Medulla oblongata (tissue), 1 donor: ENCODE data around the gene HRH2.

Experiments
- DNase-seq: peaks from one replicate; pipeline ENCODE4 v3.0.0-alpha.2; 2015; ENCODE audit errors: extremely low spot score

Gene HRH2

GRCh38 chr5:175692996-175693710 is 35.3 kb downstream of the HRH2 start:
- DNase-seq, result peak; percentile 10

GRCh38 chr5:175693741-175694140 is 35.9 kb downstream of the HRH2 start:
- DNase-seq, result no peak

- peak; percentile 49 for DNase-seq
Measured at GRCh38 chr5:175694371-175695160, 36.7 kb downstream of the HRH2 start.

GRCh38 chr5:175695161-175696126 is 37.6 kb downstream of the HRH2 start:
- DNase-seq, result no peak

- peak; percentile 81 for DNase-seq
Measured at GRCh38 chr5:175696139-175696854, 38.4 kb downstream of the HRH2 start.

- no peak for DNase-seq
Measured at GRCh38 chr5:175696855-175697198, 39.0 kb downstream of the HRH2 start.

- no peak for DNase-seq
Measured at GRCh38 chr5:175697846-175698245, 40.0 kb downstream of the HRH2 start.

GRCh38 chr5:175698401-175699115 is 40.7 kb downstream of the HRH2 start:
- no peak for DNase-seq

GRCh38 chr5:175700991-175701390 is 43.1 kb downstream of the HRH2 start:
- no peak for DNase-seq

- no peak for DNase-seq
Measured at GRCh38 chr5:175701797-175702196, 43.9 kb downstream of the HRH2 start.

- DNase-seq, result no peak
Measured at GRCh38 chr5:175706499-175706898, 48.6 kb downstream of the HRH2 start.

- no peak for DNase-seq
Measured at GRCh38 chr5:175707751-175708375, 50.0 kb downstream of the HRH2 start.

GRCh38 chr5:175709276-175709781 is 51.5 kb downstream of the HRH2 start:
- no peak for DNase-seq

GRCh38 chr5:175710326-175710725 is 52.5 kb downstream of the HRH2 start:
- DNase-seq, result no peak

GRCh38 chr5:175711031-175711430 is 53.2 kb downstream of the HRH2 start:
- DNase-seq, result no peak

GRCh38 chr5:175711472-175712312 is 53.8 kb downstream of the HRH2 start:
- DNase-seq, result no peak

- no peak for DNase-seq
Measured at GRCh38 chr5:175712313-175712680, 54.4 kb downstream of the HRH2 start.

- no peak for DNase-seq
Measured at GRCh38 chr5:175712681-175713085, 54.8 kb downstream of the HRH2 start.

- no peak for DNase-seq
Measured at GRCh38 chr5:175713930-175714329, 56.1 kb downstream of the HRH2 start.
